ENCODE measurements around the gene POLR2H.
"Not testable (repeated sequence)": the region's sequence is repeated elsewhere in the genome, so short reads cannot be mapped to it uniquely, and the experiment has no call there.

The POLR2H gene

DNA sequence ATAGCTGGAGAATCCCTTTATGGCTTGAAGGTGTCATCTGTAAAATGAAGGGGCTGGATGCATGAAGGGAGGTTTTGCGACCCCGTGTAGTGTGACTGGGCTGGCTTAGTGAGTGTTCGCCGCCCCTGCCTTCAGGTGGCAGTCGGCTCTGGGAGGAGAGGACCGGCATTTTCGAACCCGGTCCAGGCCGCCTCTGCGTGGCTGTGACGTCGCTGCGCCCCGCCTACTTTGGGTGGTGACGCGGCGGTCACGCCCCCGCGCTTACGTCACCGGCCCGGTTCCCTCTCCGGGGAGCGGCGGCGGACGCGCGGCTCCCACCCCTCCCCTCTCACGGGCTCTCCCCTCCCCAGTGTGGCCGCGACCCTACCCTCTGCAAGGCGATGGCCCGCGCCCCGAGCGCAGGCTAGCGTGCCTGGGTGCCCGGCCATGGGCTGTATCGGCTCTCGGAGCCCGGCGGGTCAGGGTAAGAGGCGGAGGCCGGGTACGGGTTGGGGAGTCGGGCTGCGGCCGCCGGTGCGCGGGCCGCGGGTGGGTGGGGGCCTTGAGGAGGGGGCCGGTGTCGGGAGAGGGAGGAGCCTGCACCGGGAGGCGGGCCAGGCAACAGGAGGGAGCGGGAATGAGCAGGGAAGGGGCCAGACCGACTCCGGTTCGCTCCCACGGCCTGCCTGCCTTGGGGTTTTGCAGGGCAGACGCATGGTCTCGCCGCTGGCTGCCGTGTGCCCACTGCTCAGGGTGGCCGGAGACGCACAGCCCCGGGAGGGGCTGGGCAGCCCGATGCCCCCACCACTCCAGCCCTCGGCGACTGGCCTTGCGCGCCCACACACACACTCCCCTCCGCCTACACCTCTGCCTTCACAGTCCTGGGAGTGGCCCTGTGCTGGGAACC lies 25.6 kb upstream of the POLR2H start:
- DNase-seq (ENCODE audit: low spot score): peak; percentile 88

DNA sequence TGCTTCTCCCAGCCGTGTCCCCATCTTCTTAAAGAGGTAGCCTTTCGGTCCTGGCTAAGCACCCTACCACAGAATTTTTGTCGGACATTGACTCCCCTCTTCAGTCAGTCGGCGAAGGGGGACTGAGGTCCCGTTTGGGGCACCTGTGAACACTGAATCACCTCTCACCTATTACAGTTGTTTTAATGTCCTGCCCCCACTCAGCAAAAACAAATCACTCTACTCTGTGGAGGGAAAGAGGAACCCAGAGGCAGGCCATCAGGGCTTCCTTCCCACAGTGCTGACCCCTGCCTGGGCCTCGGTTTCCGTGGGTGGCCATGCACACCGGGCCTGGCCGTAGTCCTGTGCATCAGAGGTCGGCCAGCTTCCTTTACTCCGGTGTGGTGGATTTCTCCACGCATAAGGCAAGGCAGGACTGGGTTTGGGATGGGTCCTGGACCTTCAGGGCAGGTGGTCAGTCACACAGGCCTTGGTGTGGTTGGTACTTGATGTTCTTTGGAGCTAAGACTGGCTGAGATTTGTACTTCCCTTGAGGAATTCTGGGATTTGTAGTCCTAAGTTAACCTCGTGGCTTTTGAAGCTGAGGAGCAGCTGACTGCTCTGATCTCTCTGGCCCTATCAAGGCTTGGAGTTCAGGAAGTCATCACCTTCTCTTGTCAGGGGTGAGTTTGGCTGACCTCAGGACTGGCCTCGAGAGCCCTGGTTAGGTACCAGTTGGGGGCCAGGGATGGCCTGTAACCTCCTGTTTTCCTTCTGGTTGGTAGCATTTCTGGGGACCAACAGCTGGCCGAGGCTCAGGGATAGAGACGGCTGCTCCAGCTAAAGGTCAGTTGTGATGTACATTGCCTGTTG lies 24.7 kb upstream of the POLR2H start:
- DNase-seq (ENCODE audit: low spot score): peak; percentile 79

DNA sequence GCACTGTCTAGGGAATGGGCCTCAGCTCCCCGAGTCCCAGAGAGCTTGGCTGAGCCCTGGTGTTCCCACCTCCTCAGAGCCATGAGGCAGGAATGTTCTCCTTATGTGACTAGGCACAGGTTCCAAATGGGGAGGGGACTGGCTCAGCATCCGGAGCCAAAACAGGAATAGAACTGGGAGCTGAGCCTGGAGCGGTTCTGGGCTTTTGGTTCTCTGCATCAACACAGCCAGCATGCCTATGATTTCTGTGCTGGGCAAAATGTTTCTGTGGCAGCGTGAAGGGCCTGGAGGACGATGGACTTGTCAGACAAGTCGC lies 24.2 kb upstream of the POLR2H start, which contains the start of gene FAM131A:
Gene FAM131A, plus strand, starts transcription at position 202 of the 316 bp plus-strand sequence. Its CDS starts 31 bp downstream, at position 233.
- peak; percentile 58 for DNase-seq (ENCODE audit: low spot score)

DNA sequence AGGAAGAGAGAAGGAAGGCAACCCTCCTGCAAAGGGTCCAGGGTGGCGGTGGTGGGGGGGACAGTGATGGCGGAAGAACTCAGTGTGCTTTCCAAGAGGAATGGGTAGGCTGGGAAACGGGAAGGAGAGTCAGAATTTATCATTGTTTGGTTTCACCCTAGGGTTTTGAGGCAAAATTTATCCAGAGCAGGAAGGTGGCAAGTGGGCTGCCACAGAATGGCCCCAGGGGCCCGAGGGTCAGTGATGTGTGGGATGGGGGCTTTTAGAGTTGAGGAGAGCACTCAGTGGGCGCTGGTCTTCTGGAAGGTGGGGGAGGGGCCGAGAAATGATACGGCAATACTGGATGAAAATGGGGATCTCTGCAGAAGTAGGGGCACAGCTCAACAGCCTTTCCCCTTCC lies 23.5 kb upstream of the POLR2H start:
- DNase-seq (ENCODE audit: low spot score): no peak

- DNase-seq (ENCODE audit: low spot score): peak; percentile 90
Observed at GRCh38 chr3:184338511-184338945, 23.0 kb upstream of the POLR2H start.

DNA sequence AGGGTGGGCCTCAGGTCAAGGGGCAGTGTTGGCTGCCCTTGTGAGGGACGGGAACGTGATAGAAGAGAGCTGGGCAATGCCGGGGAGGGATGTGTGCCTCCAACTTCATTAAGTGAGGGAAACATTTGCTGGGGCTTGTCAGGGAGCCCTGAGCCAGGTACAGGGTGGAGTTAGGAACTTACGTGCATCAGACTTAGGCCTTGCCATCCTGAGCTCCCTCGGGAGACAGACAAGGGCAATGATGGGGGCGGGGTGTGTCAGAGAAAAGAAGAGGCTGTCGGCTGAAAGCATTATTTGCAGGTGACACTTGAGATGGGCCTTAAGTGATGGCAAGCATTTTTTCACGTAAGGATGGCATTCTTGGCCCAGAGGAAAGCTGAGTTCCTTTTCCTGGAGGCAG lies 22.5 kb upstream of the POLR2H start:
- no peak for DNase-seq (ENCODE audit: low spot score)

- DNase-seq (ENCODE audit: low spot score): not testable (repeated sequence)
Observed at GRCh38 chr3:184339451-184340135, 21.9 kb upstream of the POLR2H start.

DNA sequence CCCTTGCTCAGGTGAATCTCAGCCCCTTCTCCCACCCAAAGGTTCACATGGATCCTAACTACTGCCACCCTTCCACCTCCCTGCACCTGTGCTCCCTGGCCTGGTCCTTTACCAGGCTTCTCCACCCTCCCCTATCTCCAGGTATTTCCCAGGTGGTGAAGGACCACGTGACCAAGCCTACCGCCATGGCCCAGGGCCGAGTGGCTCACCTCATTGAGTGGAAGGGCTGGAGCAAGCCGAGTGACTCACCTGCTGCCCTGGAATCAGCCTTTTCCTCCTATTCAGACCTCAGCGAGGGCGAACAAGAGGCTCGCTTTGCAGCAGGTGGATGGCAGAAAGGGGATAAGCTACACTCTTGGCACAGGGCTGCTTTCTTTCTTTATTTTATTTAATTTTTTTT lies 19.6 kb upstream of the POLR2H start:
- no peak for DNase-seq (ENCODE audit: low spot score)

- DNase-seq (ENCODE audit: low spot score): peak; percentile 53
Observed at GRCh38 chr3:184343200-184343876, 18.2 kb upstream of the POLR2H start.

GRCh38 chr3:184344579-184345316 lies 16.8 kb upstream of the POLR2H start:
- DNase-seq (ENCODE audit: low spot score): no peak

DNA sequence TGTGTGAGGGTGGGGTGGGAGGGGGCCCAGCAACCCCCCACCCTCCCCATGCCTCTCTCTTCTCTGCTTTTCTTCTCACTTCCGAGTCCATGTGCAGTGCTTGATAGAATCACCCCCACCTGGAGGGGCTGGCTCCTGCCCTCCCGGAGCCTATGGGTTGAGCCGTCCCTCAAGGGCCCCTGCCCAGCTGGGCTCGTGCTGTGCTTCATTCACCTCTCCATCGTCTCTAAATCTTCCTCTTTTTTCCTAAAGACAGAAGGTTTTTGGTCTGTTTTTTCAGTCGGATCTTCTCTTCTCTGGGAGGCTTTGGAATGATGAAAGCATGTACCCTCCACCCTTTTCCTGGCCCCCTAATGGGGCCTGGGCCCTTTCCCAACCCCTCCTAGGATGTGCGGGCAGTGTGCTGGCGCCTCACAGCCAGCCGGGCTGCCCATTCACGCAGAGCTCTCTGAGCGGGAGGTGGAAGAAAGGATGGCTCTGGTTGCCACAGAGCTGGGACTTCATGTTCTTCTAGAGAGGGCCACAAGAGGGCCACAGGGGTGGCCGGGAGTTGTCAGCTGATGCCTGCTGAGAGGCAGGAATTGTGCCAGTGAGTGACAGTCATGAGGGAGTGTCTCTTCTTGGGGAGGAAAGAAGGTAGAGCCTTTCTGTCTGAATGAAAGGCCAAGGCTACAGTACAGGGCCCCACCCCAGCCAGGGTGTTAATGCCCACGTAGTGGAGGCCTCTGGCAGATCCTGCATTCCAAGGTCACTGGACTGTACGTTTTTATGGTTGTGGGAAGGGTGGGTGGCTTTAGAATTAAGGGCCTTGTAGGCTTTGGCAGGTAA lies 16.0 kb upstream of the POLR2H start:
- DNase-seq (ENCODE audit: low spot score): peak; percentile 82

DNA sequence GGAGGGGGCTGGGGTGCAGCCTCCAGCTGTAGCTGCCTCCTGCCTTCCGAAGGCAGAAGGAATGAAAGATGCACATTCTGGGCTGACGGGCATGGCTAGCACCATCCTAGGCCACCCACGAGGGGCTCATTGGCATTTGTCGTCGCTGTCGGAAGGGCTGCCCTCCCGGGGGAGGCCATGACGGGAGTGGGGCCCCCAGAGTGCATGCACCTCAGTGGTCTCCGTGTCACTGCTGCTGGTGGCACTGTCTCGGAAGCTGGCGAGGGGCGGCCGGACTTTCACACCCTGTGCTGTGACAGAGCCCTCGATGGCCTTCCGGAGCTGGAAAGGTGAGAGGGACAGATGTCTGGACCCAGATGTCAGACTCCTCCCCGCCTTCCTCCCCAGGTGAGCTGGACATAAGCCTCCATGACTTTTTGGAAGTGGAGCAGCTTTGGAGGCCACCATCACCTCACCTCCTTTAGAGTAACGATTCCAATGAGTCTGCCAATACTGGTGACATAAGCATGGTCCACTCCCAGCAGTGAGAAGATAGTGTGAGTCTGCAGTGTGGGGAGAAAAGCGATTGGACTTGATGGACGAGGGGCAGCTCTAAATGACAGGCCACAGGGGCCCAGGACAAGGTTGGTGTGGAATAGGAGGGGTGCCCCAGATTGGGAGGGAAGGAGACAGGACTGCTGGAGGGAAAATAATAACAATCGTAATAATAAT lies 14.9 kb upstream of the POLR2H start:
- no peak for DNase-seq (ENCODE audit: low spot score)

- no peak for DNase-seq (ENCODE audit: low spot score)
Observed at GRCh38 chr3:184347321-184348056, 14.0 kb upstream of the POLR2H start.

DNA sequence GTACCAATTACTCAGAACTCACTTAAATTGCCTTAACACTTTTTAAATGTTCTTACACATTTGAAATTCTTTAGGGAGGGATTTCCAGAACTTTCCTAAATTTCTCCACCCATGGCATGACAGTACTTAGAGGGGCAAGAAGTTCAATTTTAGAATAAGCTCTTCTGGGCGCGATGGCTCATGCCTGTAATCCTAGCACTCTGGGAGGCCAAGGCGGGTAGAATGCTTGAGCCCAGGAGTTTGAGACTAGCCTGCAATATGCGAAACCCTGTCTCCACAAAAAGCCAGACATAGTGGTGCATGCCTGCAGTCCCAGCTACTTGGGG lies 13.5 kb upstream of the POLR2H start:
- DNase-seq (ENCODE audit: low spot score): no peak

GRCh38 chr3:184349563-184350470 lies 11.7 kb upstream of the POLR2H start:
- DNase-seq (ENCODE audit: low spot score): no peak

DNA sequence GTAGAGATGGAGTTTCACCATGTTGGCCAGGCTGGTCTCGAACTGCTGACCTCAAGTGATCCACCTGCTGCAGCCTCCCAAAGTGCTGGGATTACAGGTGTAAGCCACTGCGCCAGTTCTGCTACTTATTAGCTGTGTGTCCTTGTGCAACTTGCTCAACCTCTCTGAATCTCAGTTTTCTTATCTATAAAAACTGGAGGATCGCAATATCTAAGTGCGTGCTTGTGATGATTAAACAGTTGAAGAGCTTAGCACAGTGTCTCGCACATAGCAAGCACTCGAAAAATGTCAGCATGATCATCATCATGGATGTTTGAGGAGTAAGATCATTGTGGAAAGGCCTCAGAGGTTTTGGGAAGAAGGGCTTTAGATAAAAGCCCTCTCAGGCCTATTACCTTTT lies 10.9 kb upstream of the POLR2H start:
- no peak for DNase-seq (ENCODE audit: low spot score)

DNA sequence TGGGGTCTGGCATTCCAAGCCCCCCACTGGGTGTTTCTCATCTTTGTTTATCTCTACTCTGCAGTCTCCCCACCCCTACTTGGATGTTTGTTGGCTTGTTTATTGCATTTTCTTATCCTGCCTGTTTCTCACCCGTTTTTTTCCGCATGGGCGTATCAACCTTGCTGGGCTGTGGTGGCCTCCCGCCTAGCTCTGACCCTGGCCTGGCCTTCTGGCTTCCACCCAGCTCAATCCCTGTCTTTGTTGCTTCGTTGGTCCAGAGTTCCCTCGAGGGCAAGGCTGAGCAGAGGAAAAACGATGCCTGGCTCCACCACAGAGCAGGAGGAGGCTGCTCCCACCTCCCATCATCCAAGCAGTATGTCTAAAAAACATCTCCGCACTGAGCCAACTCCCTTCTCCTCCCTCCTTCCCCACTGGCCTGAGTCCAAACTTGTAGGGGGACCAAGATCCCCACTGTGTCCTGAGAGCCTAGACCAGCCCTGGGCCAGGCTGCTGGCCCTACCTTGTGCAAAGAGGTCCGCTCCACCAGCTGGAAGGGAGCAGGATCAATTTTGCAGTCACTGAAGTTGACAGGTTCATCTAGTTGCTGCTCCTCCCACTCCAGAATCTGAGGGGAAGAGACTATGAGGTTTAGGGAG lies 9.9 kb upstream of the POLR2H start:
- no peak for DNase-seq (ENCODE audit: low spot score)

All from AG08396 (cell line).